ENCODE results near the gene RPUSD3.

The RPUSD3 gene

GRCh38 chr3:9806137-9806536 is 37.7 kb downstream of the RPUSD3 start:
- H3K4me3 ChIP-seq (ENCODE audit: low read depth, low read length, poor library complexity, severe bottlenecking): no peak overlapping the region
- TF ChIP-seq CTCF (IDR thresholded peaks at IDR 0.05; ENCODE audit: low read length): no peak
- no peak for TF ChIP-seq EZH2 (IDR thresholded peaks at IDR 0.05; ENCODE audit: borderline replicate concordance, low read length)
- H3K27ac ChIP-seq (ENCODE audit: low read depth, low read length, poor library complexity, severe bottlenecking): no peak overlapping the region

GRCh38 chr3:9804996-9805395 is 38.8 kb downstream of the RPUSD3 start:
- Histone ChIP-seq H3F3A (ENCODE audit: insufficient read depth, low read length) (peaks cover 4% of the 10 kb centered on the region; the same call in 1 of the 2 replicates), H3K4me3 (ENCODE audit: low read depth, low read length, poor library complexity, severe bottlenecking) (no peak overlapping the region), H3K36me3 (ENCODE audit: insufficient read depth, low read length) (peaks cover 82% of the 10 kb centered on the region), H3K9me3 (ENCODE audit: low read length) (no peaks in the 10 kb centered on the region), H3K27ac (ENCODE audit: low read depth, low read length, poor library complexity, severe bottlenecking) (no peak overlapping the region), H3K4me2 (ENCODE audit: low read length) (no peak overlapping the region), H3K27me3 (ENCODE audit: insufficient read depth, low read length) (no peaks in the 10 kb centered on the region), H3K9ac (ENCODE audit: low read length) (no peak overlapping the region), H3K9me2 (ENCODE audit: low read depth, low read length) (no peaks in the 10 kb centered on the region), H4K20me1 (ENCODE audit: insufficient read depth, low read length) (no peaks in the 10 kb centered on the region), H2AFZ (ENCODE audit: low read length) (no peak overlapping the region), H3K79me2 (ENCODE audit: insufficient read depth, low read length) (no peaks in the 10 kb centered on the region), H3K4me1 (ENCODE audit: insufficient read depth, low read length, severe bottlenecking) (peaks cover 16% of the 10 kb centered on the region)
- no peak for TF ChIP-seq CTCF (IDR thresholded peaks at IDR 0.05; ENCODE audit: low read length)
- no peak for TF ChIP-seq EZH2 (IDR thresholded peaks at IDR 0.05; ENCODE audit: borderline replicate concordance, low read length)

More at GRCh38 chr3:9806137-9806536, 37.7 kb downstream of the RPUSD3 start:
- H3K27me3 ChIP-seq (ENCODE audit: insufficient read depth, low read length): no peaks in the 10 kb centered on the region
- no peaks in the 10 kb centered on the region for H4K20me1 ChIP-seq (ENCODE audit: insufficient read depth, low read length)
- peaks cover 21% of the 10 kb centered on the region for H3K4me1 ChIP-seq (ENCODE audit: insufficient read depth, low read length, severe bottlenecking)
- no peak overlapping the region for H3K4me2 ChIP-seq (ENCODE audit: low read length)
- H3K79me2 ChIP-seq (ENCODE audit: insufficient read depth, low read length): no peaks in the 10 kb centered on the region
- H3K9ac ChIP-seq (ENCODE audit: low read length): no peak overlapping the region
- no peaks in the 10 kb centered on the region for H3K9me3 ChIP-seq (ENCODE audit: low read length)
- H3F3A ChIP-seq (ENCODE audit: insufficient read depth, low read length): peaks cover 4% of the 10 kb centered on the region; the same call in 1 of the 2 replicates
- H2AFZ ChIP-seq (ENCODE audit: low read length): no peak overlapping the region
- peaks cover 70% of the 10 kb centered on the region for H3K36me3 ChIP-seq (ENCODE audit: insufficient read depth, low read length)
- H3K9me2 ChIP-seq (ENCODE audit: low read depth, low read length): no peaks in the 10 kb centered on the region

GRCh38 chr3:9803494-9803893 is 40.3 kb downstream of the RPUSD3 start:
- no peaks in the 10 kb centered on the region for H3K79me2 ChIP-seq (ENCODE audit: insufficient read depth, low read length)
- peaks cover under 1% of the 10 kb centered on the region for H3K4me1 ChIP-seq (ENCODE audit: insufficient read depth, low read length, severe bottlenecking)
- H3K36me3 ChIP-seq (ENCODE audit: insufficient read depth, low read length): peaks cover 90% of the 10 kb centered on the region

More at GRCh38 chr3:9803494-9803893, 40.3 kb downstream of the RPUSD3 start:
- Histone ChIP-seq H3K4me3 (ENCODE audit: low read depth, low read length, poor library complexity, severe bottlenecking) (no peak overlapping the region), H3K9me2 (ENCODE audit: low read depth, low read length) (no peaks in the 10 kb centered on the region), H3K27ac (ENCODE audit: low read depth, low read length, poor library complexity, severe bottlenecking) (no peak overlapping the region), H3K9me3 (ENCODE audit: low read length) (no peaks in the 10 kb centered on the region), H2AFZ (ENCODE audit: low read length) (no peak overlapping the region), H3K9ac (ENCODE audit: low read length) (no peak overlapping the region), H3K4me2 (ENCODE audit: low read length) (no peak overlapping the region), H4K20me1 (ENCODE audit: insufficient read depth, low read length) (no peaks in the 10 kb centered on the region), H3K27me3 (ENCODE audit: insufficient read depth, low read length) (no peaks in the 10 kb centered on the region), H3F3A (ENCODE audit: insufficient read depth, low read length) (peaks cover under 1% of the 10 kb centered on the region; the same call in 1 of the 2 replicates)
- TF ChIP-seq EZH2 (IDR thresholded peaks at IDR 0.05; ENCODE audit: borderline replicate concordance, low read length) (no peak), CTCF (IDR thresholded peaks at IDR 0.05; ENCODE audit: low read length) (no peak)
